ENCODE measurements around the gene CDAN1. TPM values are rescaled to one million over a fixed set of nuclear protein-coding genes. Genes with fewer than 3 reads are reported as not detected.

CDAN1 gene
- total RNA-seq, 1 donor from 2014 or later: 36.4 TPM

- DNase-seq (ENCODE audit: low spot score, unreplicated experiment): no peak
- Mint-ChIP-seq H3K9me3 (ENCODE audit: low read depth) (no peaks in the 10 kb centered on the region), H3K4me3 (ENCODE audit: low read depth) (no peak overlapping the region), H3K36me3 (ENCODE audit: insufficient read depth) (no peaks in the 10 kb centered on the region), H3K4me1 (ENCODE audit: low read depth) (no peaks in the 10 kb centered on the region), H3K27ac (no peak overlapping the region), H3K27me3 (no peaks in the 10 kb centered on the region)
- no peak for TF ChIP-seq CTCF (IDR thresholded peaks at IDR 0.05; ENCODE audit: unreplicated experiment)
Measured at GRCh38 chr15:42693496-42693895, 43.4 kb downstream of the CDAN1 start.

- Mint-ChIP-seq H3K36me3 (ENCODE audit: insufficient read depth) (no peaks in the 10 kb centered on the region), H3K9me3 (ENCODE audit: low read depth) (no peaks in the 10 kb centered on the region), H3K27ac (peak overlapping the region; percentile 29), H3K27me3 (no peaks in the 10 kb centered on the region), H3K4me3 (ENCODE audit: low read depth) (no peak overlapping the region), H3K4me1 (ENCODE audit: low read depth) (no peaks in the 10 kb centered on the region)
- DNase-seq (ENCODE audit: low spot score, unreplicated experiment): no peak
- no peak for TF ChIP-seq CTCF (IDR thresholded peaks at IDR 0.05; ENCODE audit: unreplicated experiment)
Measured at GRCh38 chr15:42692997-42693396, 43.9 kb downstream of the CDAN1 start.

- DNase-seq (ENCODE audit: low spot score, unreplicated experiment): no peak
- Mint-ChIP-seq H3K27ac (no peak overlapping the region), H3K36me3 (ENCODE audit: insufficient read depth) (no peaks in the 10 kb centered on the region), H3K27me3 (no peaks in the 10 kb centered on the region), H3K4me3 (ENCODE audit: low read depth) (no peak overlapping the region), H3K9me3 (ENCODE audit: low read depth) (no peaks in the 10 kb centered on the region), H3K4me1 (ENCODE audit: low read depth) (no peaks in the 10 kb centered on the region)
- no peak for TF ChIP-seq CTCF (IDR thresholded peaks at IDR 0.05; ENCODE audit: unreplicated experiment)
Measured at GRCh38 chr15:42692536-42692935, 44.4 kb downstream of the CDAN1 start.

- H3K27me3 Mint-ChIP-seq: no peaks in the 10 kb centered on the region
- no peak for TF ChIP-seq CTCF (IDR thresholded peaks at IDR 0.05; ENCODE audit: unreplicated experiment)
- H3K27ac Mint-ChIP-seq: no peak overlapping the region
- no peaks in the 10 kb centered on the region for H3K4me1 Mint-ChIP-seq (ENCODE audit: low read depth)
- H3K9me3 Mint-ChIP-seq (ENCODE audit: low read depth): no peaks in the 10 kb centered on the region
- DNase-seq (ENCODE audit: low spot score, unreplicated experiment): no peak
- no peaks in the 10 kb centered on the region for H3K36me3 Mint-ChIP-seq (ENCODE audit: insufficient read depth)
- no peak overlapping the region for H3K4me3 Mint-ChIP-seq (ENCODE audit: low read depth)
Measured at GRCh38 chr15:42691770-42692169, 45.2 kb downstream of the CDAN1 start.

GRCh38 chr15:42691308-42691707 lies 45.6 kb downstream of the CDAN1 start:
- DNase-seq (ENCODE audit: low spot score, unreplicated experiment): no peak
- H3K4me1 Mint-ChIP-seq (ENCODE audit: low read depth): no peaks in the 10 kb centered on the region
- H3K9me3 Mint-ChIP-seq (ENCODE audit: low read depth): no peaks in the 10 kb centered on the region
- H3K27ac Mint-ChIP-seq: no peak overlapping the region
- no peaks in the 10 kb centered on the region for H3K36me3 Mint-ChIP-seq (ENCODE audit: insufficient read depth)
- TF ChIP-seq CTCF (IDR thresholded peaks at IDR 0.05; ENCODE audit: unreplicated experiment): no peak
- H3K27me3 Mint-ChIP-seq: no peaks in the 10 kb centered on the region
- H3K4me3 Mint-ChIP-seq (ENCODE audit: low read depth): no peak overlapping the region

Measured in progenitor cell of endocrine pancreas (in vitro differentiated cells).